ENCODE results near the gene GRAMD2A.
"Not testable (repeated sequence)": the region's sequence is repeated elsewhere in the genome, so short reads cannot be mapped to it uniquely, and the experiment has no call there.

Gene GRAMD2A

DNA sequence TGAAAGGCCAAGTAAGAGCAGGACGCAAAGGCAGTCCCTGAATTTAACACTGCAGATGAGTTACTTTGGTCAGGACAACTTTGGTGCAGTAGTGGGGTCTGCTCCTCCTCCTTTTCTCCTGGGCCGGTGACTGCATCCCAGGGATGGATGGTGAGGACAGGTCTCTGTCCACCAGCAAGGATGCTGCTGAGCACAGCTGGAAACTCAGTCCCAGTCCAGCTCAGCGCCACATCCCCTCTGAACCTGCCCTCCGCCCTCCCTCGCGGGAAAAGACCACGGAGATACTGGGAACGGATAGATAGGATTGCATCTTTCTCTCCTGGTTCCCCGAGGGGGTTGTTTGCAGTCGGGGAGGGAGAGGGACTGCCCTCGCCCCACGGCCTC lies 13.8 kb downstream of the GRAMD2A start:
- DNase-seq, result no peak

DNA sequence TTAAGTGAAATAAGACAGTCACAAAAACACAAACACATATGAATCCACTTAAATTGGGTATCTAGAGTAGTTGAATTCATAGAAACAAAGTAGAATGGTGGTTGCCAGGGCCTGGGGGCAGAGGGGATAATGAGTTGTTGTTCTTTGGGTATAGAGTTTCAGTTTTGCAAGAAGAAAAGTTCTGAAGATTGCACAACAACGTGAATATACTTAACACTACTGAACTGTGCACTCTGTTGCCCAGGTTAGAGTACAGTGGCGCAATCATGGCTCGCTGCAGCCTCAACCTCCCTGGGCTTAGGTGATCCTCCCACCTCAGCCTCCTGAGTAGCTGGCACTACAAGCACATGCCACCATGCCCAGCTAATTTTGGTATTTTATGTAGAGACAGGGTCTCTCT lies 14.9 kb downstream of the GRAMD2A start:
- no peak for DNase-seq

GRCh38 chr15:72182244-72182643 lies 15.3 kb downstream of the GRAMD2A start:
- no peak for DNase-seq

DNA sequence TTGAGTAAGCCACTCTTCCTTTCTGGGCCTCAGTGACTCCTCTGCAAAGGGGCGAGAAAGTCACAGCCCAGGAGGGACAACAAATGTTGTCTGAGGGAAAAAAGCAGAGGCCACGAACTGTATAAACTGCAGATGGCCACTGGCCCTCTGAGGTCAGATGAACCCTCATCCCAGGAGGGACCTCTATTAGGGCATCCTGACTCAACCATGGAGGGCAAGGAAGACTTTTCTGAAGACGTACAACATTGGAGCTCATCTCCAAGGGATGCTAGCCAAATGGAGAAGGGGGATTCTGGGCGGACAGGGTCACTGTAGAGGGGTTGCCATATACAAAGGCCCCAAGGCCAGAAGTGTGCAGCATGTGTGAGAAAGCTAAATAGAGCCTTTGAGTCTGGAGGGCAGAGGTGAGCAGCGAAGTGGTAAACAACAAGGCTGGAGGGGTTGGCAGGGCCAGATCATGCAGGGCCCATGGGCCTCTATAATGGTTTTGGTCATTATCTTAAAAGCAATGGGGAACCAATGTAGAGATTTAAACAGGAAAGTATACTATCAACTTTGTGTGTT lies 16.7 kb downstream of the GRAMD2A start:
- DNase-seq, result no peak

- no peak for DNase-seq
Observed at GRCh38 chr15:72179950-72180581, 17.5 kb downstream of the GRAMD2A start.

DNA sequence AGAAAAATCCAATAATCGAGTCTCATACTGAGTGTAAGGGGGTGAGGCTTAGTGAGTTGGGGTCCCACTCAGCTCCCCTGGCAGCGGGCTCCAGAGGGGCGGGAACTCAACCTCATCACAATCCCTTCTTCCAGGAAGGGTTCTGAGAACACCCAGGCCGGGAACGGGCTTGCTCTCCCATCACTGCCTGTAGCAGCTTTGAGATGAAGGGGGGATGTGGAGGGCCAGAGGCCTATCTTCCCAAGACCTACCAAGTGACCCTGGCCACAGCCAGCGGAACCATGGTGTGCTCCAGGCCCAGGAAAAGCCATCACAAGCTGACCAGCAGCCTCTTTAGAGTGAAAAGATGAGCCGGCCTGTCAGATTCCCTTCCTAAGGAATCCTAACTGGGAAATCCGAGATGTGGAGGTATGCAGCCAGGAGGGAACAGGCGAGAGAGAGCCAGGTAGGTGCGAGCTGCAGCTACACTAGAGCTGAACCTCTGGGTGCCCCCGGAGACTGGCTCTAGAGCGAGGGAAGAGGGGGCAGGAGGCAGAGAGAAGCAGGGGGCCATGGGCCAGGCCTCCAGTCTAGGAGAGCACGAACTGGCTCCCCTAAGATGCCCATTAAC lies 18.5 kb downstream of the GRAMD2A start:
- DNase-seq, result no peak

- no peak for DNase-seq
Observed at GRCh38 chr15:72176743-72177142, 20.8 kb downstream of the GRAMD2A start.

DNA sequence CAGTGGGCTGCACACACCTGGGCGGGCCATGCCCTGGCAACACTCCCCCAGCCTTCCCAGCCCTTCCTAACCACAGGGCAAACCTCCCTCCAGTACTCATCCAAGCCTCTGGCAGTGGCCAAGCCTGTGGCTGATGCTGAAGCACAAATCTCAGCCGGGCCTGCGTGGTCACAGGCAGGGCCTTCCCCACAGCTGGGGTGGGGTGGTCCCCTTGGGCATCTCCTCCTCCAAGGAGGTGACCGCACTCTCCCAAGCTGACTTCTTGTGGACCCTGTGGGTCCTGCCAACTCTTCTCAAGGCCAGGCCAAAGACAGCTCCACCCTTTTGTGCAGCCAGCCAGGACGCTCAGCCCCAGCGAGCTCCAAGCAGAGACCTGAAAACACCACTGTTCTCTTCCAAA lies 21.4 kb downstream of the GRAMD2A start:
- no peak for DNase-seq

DNA sequence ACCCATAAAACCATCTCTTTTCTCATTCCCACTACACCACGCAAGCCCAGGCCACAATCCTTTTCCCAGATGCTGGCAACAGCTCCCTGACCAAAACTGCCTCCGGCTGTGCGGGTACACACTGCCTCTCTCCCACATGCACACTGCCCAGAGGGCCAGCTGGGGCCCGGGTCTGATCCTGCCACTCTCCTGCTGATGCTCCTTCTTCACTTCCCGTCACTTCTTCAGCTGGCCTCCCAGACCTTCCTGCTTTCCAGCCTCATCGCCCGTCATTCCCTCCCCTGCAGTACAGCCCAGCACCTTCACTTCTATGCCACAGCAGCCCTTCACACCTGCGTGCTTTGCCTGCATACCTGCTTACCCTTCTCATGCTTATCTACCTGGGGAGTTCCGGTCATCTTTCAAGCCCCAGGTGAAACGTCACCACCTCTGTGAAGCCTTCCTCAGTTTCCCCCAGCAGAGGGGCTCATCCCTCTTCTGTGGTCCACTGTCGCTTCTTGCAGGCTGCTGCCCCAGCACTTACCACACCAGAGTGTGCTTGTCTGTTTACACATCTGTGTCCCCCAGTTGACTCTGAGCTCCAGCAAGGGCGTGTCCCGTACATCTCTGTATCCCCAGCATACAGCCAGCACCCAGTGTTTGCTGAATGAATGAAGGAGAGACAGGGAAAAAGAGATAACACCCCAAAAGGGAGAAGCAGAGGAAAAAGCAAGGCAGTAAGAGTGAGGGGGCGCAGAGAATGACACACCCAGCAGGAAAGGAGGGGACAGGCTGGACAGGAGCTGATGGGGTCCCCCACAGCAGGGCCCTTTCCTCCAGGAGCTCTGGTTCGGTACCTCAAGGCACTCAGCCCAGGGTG lies 22.2 kb downstream of the GRAMD2A start:
- no peak for DNase-seq

DNA sequence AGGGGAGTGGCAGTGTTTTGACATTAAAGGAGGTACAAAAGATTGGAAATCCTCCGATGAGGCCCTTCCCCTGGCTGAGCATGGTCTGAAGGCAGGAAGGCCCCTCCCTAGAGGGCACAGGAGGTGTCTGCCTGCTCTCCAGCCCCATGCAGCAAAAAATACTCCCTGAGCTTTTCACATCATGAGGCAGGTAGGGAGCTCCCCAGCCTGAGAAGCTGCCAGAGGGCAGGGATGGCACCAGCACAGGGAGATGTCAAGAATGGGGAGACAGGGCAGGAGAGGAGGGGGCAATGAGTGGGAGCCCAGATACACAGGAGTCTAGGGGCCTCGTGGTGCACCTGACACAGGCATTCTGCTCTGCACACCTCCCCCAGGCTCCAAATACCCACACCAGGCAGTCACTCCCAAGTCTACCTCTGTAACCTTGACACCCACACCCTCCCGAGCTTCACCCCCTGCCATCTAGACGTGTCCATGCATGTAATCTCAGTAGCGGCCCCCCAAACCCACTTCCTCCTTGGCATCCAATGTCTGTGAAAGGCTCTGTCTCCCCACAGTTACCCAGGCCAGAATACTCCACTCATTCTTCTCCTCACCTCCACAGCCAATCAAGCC lies 22.9 kb downstream of the GRAMD2A start:
- no peak for DNase-seq

DNA sequence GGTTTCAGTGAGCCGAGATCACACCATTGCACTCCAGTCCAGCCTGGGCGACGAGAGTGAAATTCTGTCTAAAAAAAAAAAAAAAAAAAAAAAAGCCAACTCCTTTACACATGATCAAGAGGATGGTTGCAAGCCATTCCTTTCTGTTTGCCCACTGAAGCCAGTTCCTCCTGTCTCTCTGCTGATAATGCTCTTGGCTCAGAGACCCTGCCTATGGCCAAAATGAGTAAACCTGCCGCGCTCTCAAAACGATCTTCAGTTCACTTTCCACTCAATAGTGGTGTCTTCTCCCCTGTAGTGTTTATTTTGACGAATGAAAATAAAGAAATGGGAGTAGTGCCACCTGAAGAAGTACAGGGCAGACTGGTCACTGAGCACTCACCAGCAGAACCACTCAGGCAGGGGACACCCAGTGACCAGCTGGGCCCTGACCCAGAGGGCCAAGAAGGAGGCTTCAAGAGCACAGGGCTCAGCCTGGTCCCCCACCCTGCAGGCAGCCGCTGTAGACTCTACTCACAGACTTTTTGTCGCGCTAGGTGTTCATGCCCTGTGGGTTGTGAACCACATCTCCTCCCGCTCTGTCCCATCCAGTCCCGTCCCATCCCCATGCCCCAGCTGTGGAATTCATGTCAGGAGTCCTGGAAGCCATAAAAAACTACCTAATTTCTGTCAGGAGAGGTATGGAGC lies 23.6 kb downstream of the GRAMD2A start:
- no peak for DNase-seq

GRCh38 chr15:72173401-72173800 lies 24.2 kb downstream of the GRAMD2A start:
- DNase-seq, result no peak

DNA sequence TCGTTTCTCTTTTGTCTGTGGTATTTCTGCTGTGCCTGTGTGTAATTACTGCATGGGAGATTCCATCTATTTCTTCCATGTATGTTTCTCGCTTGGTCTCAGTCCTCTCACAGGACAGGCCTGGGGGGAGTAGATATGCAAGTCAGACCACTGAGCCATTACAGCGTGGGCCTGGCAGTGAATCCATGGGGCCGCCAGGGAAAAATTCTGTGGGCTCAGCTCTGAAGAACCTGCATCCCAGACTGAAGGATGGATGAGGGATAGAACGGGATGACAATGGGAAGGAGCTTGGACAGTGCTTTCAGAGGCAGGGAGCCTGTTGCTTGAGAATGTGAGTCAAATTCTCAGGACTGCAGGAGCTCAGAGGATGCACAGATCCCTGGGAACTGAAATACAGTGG lies 24.8 kb downstream of the GRAMD2A start:
- no peak for DNase-seq

DNA sequence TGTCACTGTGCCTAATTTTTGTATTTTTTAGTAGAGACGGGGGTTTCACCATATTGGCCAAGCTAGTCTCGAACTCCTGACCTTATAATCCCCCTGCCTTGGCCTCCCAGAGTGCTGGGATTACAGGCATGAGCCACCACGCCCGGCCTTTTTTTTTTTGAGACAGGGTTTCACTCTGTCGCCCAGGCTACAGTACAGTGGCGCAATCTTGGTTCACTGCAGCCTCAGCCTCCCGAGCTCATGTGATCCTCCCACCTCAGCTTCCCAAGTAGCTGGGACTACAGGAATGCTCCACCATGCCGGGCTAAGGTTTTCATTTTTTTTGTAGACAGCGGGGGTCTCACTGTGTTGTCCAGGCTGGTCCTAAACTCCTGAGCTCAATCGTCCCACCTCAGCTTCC lies 25.6 kb downstream of the GRAMD2A start:
- not testable (repeated sequence) for DNase-seq

DNA sequence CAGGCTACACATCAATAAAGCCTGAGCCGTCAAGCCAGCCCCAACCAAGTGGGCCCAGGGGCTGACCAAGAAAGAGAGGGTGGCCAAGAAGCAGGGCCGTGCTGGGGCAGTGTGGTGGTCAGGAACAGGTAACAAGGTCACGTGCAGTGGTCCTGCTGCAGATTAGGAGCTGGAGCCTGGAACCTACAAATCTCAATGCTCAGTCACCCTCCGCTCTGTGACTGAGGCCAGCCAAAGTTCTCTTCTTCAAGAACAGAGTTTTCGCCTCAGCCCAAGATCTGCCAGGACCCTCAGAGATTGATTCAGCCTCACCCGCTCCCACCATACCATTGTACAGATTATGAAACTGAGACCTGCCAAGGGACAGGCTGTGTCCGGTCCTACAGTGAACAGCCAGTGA lies 26.9 kb downstream of the GRAMD2A start:
- no peak for DNase-seq

- DNase-seq, result no peak
Observed at GRCh38 chr15:72169921-72170611, 27.5 kb downstream of the GRAMD2A start.

GRCh38 chr15:72169236-72169920 lies 28.2 kb downstream of the GRAMD2A start:
- DNase-seq, result no peak

- no peak for DNase-seq
Observed at GRCh38 chr15:72168808-72169190, 28.8 kb downstream of the GRAMD2A start.

- peak; percentile 0 for DNase-seq
Observed at GRCh38 chr15:72168131-72168807, 29.3 kb downstream of the GRAMD2A start.

DNA sequence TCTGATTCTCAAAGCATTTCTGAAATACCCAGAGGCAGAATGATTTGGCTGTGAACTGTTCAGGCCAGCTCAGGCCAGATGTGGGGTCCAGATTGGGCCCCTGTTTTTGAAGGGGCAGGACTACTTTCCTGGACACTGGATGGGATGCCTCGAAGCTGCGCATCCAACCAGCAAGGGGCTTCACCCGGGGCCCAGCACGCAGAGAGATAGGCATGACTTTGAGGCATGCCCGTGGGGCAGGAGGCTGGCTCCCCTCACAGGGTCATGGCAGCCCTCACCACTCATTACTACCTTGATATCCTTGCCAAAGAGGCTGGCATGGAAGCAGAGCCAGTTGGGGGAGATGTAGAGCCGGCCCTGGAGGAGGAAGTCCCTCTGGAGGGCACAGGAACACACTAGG lies 30.1 kb downstream of the GRAMD2A start:
- DNase-seq, result no peak

Measured in NCI-H1092 (cell line).